ENCODE data around the gene PGS1. TPM values are rescaled to one million over a fixed set of nuclear protein-coding genes. Genes with fewer than 3 reads are reported as not detected.
"Not testable (repeated sequence)": the region's sequence is repeated elsewhere in the genome, so short reads cannot be mapped to it uniquely, and the experiment has no call there.

PGS1 gene
- total RNA-seq, 1 donor from 2014 or later, result 22.1 TPM

DNA sequence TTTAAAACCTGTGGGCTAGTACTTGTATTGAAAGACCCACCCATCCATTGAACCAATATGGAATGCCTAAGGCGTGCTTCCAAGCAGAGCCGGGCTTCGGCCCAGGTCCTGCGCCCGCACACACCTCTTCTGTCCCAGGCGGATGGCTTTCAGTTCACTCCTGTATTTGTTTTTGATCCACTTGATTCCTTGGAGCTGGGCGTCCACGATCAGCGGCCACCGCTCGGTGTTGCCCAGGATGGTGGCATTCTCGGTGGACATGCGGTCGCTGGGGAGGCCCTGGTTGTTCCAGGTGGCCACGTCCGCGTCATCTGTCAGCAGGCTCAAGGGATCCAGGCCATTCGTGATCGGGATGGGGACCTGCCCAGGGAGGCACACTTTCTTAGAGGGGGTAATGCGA, 75.9 kb downstream of the PGS1 start:
- no peak for DNase-seq (ENCODE audit: low spot score)
- intact Hi-C loops (cut with DNase I), result no loop called here

DNA sequence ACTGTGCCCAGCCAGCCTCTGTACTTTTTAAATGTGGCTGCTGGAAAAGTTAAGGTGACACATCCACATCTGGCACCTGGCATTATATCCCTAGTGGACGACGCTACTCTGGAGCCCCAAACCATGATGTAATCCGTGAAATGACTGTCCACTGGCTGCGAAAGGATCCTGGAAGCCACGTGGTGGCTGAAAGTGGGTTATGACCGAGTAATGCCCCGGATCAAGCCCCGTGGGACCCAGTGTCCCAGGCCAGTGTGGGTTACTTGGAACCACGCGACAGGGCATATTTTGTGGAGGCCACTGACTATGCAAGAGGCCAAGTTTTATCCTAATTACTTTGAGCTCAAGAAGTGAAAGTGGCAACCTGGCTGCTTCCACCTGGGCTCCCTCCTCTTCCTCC, 79.6 kb downstream of the PGS1 start:
- intact Hi-C loops (cut with DNase I), result no loop called here
- no peak for DNase-seq (ENCODE audit: low spot score)

DNA sequence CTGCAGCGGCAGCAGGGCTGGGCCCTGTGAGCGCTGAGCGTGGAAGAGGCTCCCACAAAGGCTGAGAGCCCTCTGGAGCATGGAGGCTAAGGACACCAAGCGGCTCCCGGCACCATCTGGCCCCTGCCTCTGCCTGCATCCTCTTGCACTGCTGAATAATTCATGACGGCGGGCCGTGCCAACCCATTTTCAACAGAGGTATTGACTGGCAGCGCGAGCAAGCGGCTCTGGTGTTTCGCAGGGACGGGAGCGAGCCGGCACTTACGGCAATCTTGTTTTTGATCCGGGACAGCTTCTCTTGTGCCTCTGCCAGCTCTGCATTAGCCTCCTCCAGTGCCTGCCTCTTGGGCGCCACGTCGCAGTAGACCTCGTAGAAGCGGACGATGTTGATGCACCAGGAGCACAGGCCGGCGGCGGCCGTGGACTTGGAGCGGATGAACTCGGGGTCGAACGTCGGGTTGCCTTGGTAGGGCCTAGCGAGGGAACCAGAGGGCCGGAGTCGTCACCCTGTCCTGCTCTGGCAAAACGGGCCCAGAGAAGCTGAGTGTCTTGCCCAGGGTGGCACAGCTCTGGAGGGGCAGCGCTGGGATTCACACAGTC, 80.4 kb downstream of the PGS1 start:
- no peak for DNase-seq (ENCODE audit: low spot score)
- intact Hi-C loops (cut with DNase I), result no loop called here

DNA sequence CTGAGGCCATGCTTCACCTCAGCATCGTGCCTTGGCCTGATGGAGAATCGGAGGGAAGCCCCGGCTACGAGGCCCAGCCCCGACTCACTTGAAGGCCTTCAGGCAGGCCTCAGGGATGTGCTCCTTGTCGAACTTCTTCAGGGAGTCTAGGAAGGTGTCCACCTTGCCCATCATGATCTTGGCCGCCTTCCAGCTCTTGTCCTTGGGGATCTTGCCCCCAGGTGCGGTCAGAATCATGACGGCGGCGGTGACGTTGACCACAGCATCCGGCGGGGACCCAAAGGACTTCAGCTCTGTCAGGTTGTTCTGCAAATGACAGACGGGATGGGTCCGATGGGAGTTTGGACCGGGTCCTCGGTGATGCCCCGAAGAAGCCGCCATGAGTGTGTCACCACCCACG, 81.2 kb downstream of the PGS1 start:
- intact Hi-C loops (cut with DNase I), result no loop called here
- no peak for DNase-seq (ENCODE audit: low spot score)

DNA sequence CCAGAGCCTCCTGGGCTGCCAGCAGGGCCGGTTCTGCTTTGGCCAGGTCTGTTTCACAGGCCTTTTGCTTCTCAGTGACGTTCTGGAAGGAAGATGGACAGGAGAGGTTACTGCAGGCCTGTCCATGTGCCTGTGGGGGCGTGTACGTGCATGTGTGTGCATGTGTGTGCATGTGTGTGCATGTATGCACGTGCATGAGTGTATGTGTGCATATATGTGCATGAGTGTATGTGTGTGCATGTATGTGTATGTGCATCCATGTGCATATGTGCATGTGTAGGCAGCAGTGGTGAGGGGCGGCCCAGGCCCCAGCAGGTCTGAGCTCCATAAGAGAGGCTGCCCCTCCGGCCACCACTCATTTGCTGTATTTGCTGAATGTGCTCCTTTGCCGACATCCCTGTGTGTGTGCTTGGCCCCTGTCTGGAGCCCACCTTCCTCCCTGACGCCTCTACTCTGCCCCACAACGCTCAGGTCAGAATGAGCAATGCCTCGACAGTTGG, 81.8 kb downstream of the PGS1 start:
- DNase-seq (ENCODE audit: low spot score), result no peak
- intact Hi-C loops (cut with DNase I), result no loop called here

DNA sequence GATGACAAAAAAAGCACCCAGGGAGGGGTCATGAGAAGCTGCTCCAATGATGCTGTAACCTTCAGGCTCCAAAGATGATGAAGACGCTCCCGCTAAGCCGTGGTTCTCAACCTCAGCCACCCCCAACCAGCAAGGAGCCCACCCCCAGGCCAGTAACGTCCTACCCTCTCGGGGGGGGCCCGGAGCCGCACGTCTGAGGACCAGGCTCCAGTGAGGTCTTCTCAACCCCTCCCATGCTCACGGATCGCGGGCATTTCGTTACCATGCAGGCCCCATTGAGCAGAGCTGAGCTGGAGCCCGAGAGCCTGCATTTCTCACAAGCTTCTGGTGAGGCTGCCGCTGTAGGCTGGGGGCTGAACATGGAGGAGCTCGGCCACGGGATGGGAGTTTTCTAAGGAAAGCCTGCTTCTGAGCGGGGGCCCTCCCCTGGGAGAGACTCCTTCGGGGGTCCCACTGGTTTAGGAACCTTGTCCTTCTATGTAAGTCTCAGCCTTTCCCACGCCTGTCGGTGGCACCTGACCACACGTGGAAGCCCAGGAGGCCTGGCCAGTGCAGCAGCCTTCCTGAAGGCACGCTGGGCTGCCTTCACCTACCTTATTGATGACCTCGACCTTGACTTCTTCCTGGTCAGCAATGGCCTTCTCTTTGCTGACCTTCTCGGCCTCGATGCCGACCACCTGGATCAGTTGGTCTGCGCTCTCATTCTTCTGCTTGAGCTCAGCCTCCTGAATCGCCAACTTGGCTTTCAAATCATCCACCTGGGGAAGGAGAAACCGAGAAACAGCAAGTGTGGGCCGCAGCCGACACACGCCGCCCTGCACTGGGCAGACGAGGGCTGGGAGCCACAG, 82.7 kb downstream of the PGS1 start:
- intact Hi-C loops (cut with DNase I), result no loop called here
- DNase-seq (ENCODE audit: low spot score), result no peak

DNA sequence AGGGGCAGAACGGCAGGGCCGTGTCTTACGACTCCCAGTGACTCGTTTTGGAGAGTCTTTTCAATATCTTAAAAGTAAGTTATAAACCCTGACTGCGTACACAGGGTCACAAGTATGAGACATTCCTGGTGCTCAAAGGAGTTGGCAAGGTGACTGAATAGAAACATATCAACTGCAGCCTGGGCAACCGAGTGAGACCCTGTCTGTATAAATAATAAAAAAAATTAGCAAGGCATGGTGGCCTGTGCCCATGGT, 83.3 kb downstream of the PGS1 start:
- DNase-seq (ENCODE audit: low spot score), result no peak
- intact Hi-C loops (cut with DNase I), result no loop called here

DNA sequence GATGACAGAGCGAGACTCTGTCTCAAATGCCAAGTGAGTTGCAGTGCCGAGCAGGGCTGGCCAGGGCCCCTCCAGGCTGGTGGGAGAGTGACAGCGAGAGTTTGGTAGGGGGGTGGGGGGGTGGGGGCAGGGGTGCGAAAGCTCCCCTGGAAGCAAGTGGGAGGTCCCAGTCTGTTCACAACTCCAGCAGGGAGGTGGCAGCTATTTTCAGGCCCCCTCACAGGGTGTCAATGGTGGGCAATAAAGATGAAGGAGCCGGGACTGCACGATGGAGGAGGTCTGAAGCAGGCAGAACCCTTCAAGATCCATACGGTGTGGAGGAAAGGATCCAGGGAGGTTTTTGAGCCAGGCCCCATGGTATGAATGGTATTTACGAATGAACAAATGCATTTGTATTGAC, 83.7 kb downstream of the PGS1 start:
- no peak for DNase-seq (ENCODE audit: low spot score)
- intact Hi-C loops (cut with DNase I), result no loop called here

DNA sequence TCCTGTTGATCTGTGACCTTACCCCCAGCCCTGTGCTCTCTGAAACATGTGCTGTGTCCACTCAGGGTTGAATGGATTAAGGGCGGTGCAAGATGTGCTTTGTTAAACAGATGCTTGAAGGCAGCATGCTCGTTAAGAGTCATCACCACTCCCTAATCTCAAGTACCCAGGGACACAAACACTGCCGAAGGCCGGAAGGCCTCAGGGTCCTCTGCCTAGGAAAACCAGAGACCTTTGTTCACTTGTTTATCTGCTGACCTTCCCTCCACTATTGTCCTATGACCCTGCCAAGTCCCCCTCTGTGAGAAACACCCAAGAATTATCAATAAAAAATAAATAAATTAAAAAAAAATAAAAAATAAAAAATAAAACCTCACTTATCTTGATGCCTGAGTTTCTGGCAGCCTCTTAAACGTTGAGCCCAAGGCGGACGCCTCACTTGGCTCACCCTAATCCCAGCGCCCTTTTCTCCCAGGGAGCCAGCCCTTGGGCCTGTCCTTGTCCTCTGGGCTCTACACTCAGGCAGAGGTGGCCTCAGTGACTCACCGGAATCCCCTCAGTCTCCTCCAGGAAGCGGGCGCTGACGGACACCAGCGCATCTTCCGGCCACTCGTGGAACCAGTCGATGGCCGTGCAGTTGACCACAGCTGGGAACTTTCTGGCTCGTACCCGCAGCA, 87.8 kb downstream of the PGS1 start:
- DNase-seq (ENCODE audit: low spot score); intact Hi-C loops (cut with DNase I): not testable (repeated sequence)

DNA sequence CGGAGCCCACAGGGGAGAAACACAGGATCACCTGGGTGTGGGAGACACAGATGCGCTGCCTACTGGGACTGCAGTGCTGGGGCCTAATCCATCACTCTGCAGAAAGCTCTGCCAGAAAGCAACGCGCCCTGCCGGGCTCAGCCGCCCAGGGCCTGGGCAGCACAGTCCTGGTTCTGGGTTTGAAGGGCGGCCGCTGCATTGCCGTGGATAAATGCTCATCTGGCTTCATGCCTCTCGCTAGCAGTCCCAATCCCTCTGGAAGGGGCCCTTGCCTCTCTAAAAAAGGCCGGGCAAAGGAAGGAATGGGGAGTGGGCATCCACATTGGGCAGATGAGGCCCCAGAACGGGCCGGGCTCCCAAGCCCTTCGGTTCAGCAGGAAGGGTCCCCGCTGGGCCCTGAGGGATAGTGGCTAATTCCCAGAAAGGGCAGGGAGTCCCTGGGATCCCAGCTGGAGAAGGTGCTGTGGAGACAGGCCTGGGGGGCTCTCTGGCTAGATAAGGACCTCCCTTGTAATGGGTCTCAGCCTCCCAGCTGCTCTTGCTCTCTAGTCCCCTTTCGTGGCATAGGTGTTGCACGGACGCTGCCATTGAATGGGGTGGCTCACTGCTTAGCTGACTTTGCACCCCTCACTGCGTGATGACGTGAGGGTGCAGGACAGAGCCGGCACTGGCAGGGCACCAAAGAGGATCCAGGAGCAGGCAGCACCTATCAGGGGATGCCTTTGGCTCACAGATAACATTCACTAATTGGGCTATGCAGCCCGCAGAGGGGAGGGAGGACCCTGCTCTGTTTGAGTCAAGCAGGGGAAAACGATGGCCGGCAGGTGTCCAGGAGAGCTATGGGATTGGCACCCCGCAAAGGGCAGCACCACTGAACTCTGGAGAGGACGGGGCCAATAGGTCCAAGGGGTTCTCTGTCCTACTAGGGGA, 88.6 kb downstream of the PGS1 start:
- intact Hi-C loops (cut with DNase I), result no loop called here
- no peak for DNase-seq (ENCODE audit: low spot score)

DNA sequence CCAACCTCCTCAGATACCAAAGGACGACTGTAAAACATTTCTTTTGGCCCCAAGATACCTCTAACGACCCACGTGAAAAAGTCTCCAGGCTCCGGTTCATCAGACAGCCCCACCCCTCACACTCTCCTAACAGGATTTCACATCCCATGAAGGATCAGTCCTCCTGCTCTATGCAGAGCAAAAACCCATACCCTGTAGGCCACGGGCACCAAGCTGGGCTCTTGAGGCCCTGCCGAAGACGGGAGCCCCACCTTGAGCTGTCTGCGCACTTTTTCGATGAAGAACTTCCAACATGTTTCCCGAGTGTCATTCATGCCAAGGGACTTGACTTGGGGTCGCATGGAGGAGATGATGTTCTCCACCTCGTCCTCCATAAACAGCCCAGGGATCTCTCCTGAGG, 89.9 kb downstream of the PGS1 start:
- no peak for DNase-seq (ENCODE audit: low spot score)
- intact Hi-C loops (cut with DNase I), result no loop called here

DNA sequence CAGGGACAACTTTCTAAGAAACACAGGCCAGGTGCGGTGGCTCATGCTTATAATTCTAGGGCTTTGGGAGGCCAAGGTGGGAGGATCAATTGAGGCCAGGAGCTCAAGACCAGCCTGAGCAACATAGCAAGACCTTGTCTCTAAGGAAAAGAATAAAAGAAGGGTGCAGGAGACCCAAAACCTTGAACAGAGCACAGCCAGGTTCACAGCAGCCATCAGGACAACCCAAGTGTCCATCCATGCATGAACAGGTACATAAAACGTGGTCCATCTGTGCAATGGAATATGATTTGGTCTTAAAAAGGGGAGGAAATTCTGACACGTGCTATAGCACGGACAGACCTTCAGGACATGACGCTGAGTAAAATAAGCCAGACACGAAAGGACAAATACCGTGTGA, 91.0 kb downstream of the PGS1 start:
- intact Hi-C loops (cut with DNase I), result no loop called here

DNA sequence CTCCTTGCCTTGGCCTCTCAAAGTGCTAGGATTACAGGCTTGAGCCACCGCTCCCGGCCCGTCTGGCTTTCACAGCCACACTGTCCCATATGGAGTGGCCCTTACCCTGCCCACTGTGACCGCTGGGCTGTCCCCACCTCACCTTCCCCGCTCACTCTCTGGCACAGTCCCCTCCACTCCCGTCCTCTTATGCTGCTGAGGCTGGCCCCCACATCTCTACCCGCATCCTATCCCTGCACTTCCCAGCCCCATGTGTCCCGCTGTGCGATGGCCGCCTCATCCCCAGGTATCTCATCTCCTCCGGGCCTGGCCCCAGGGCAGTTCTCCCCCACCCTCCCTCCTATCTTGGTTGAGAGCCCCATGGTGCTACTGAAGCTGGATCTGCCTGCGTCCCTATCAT, 93.2 kb downstream of the PGS1 start:
- no peak for DNase-seq (ENCODE audit: low spot score)
- intact Hi-C loops (cut with DNase I), result no loop called here

More for the DNA sequence above, 91.0 kb downstream of the PGS1 start:
- no peak for DNase-seq (ENCODE audit: low spot score)

DNA sequence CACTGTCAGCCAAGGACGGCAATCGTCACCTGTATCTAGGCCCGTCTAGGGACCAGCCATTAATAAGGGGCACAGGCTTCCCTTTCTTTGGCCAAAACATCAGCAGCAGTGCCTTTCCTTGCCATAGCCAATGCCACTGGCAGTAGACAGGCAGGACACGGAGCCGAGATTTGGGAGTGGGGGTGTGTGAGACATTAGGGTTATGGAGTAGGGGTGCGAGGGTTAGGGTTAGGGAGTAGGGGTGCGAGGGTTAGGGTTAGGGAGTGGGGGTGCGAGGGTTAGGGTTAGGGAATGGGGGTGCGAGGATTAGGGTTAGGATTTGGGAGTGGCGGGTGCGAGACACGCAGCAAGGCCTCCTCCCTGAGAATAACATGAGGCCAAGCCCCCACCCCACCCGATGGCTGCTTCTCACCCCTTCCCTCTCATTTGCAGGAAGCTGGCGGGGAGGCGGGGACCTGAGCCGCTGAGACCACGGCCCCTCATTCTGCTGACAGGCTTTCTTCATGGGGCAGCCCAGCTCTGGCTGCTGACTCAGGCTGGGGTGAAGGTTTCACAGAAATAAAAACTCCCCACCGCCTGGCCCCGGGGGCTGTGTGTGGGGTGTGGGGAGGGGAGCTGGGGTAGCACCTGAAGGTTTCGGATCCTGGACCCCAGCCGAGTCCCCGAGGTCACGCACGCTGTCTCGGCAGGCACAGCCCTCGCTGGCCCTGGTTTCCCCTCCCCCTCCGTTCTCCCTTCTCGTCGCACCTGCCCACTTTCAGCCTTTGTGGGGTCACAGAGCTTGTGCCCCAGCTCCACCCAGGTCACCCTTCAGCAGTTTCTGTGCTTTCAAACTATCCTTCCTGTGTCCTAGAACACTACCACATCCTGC, 93.8 kb downstream of the PGS1 start:
- no peak for DNase-seq (ENCODE audit: low spot score)

DNA sequence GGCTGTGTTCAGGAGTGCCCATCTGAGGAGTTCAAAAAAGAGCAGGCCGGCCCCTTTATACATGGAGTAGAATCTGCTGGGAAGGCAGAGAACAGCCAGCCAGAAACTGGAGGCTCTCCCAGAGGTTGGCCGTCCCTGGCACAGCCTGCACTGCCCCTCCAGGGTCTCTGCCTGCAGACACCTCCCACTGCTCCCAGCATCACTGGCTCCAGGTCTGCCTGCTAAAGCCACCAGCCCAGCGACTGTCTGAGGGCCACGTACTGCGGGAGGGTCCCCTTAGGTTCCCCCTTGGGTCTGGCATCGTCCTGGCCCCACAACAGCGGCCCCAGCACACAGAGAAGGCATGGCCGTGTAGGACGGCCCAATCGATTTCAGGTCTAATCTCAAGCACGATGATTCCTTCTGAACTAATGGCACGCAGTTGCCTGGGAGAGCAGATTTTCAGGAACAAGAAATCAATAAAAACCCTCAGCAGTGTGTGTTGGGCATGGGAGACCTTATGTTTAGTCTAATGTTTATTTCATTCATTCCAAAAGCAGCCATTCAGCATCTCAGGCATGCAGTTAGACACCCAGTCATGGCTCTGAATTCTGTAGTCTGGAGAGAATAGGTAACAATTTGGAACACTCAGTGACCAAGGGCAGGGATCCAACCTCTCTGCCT, 95.6 kb downstream of the PGS1 start:
- intact Hi-C loops (cut with DNase I), result no loop called here
- no peak for DNase-seq (ENCODE audit: low spot score)

More for the DNA sequence above, 93.8 kb downstream of the PGS1 start:
- intact Hi-C loops (cut with DNase I), result no loop called here

Measured in cardiac septum (tissue), 1 donor.